Body of pancreas (tissue), 4 donors: ENCODE data around the gene DPYD.

ENCODE experiments used
- POLR2A ChIP-seq, 3 donors: fragments of 450-650 bp; IDR thresholded peaks; one replicate each; pipeline ENCODE4 v1.6.1; 2016; ENCODE audit warnings: antibody characterized with exemption in 3 of 3, mild to moderate bottlenecking in 2 of 3
- TF ChIP-seq, protein P1 (sequence below), 7 experiments: fragments of 450-650 bp in 4 of 7; fragments of 200-600 bp in 3 of 7; sonication (generic) in 3 of 7; IDR thresholded peaks; one replicate each; pipeline ENCODE4 v1.5.1; 2016 to 2019; ENCODE audit warnings: antibody characterized with exemption in 7 of 7

DNA sequence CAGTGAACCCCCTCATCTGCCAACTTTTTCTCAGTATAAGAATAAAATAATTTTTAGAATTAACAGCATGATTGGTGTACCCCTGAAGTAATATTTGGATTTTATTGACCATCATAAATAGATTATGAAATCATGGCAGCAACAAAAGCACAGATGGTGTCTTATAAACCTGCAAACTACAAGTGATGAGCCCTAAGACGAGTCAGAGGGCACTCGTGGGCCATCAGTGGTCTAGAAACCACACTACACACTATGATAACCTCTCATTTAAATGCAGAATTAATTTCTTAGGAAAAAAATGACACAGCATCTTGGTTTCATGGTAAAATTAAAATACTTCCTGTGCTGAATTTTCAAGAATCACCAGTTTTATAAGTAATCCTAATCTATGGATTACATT is 886.9 kb downstream of the DPYD start:
- TF ChIP-seq, protein P1, sequence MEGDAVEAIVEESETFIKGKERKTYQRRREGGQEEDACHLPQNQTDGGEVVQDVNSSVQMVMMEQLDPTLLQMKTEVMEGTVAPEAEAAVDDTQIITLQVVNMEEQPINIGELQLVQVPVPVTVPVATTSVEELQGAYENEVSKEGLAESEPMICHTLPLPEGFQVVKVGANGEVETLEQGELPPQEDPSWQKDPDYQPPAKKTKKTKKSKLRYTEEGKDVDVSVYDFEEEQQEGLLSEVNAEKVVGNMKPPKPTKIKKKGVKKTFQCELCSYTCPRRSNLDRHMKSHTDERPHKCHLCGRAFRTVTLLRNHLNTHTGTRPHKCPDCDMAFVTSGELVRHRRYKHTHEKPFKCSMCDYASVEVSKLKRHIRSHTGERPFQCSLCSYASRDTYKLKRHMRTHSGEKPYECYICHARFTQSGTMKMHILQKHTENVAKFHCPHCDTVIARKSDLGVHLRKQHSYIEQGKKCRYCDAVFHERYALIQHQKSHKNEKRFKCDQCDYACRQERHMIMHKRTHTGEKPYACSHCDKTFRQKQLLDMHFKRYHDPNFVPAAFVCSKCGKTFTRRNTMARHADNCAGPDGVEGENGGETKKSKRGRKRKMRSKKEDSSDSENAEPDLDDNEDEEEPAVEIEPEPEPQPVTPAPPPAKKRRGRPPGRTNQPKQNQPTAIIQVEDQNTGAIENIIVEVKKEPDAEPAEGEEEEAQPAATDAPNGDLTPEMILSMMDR (IDR thresholded peaks at IDR 0.05): no peak
- no peak for TF ChIP-seq POLR2A (IDR thresholded peaks at IDR 0.05)
